Measurements from ENCODE around the gene RALA. TPM values are rescaled to one million over a fixed set of nuclear protein-coding genes. Genes with fewer than 3 reads are reported as not detected.

RALA gene
- total and polyA plus RNA-seq, 7 experiments from 2014 or later: 24.8 to 48.2 (median 40.2) TPM

Other genes starting within 250 kb of the RALA start
- gene YAE1, start 57.2 kb upstream of the RALA start, total RNA-seq: 10 to 100 TPM; 10.2 to 34.2 (median 15.3) TPM
- gene YAE1, start 57.2 kb upstream of the RALA start, polyA plus RNA-seq: 10 to 100 TPM; 18.9 to 23.7 TPM

Measured in naive thymus-derived CD4-positive, alpha-beta T cell (primary cell).